Glutamatergic neuron (in vitro differentiated cells): ENCODE measurements around the gene CEL. TPM values are rescaled to one million over a fixed set of nuclear protein-coding genes. Genes with fewer than 3 reads are reported as not detected.

Experiments
- DNase-seq: peaks from one replicate; pipeline ENCODE4 v3.0.0; 2022
- H3K27ac Mint-ChIP-seq: one replicate; pipeline ENCODE4 v1.8.0; 2020; ENCODE audit warnings: mild to moderate bottlenecking, mixed read lengths, inconsistent platforms; ENCODE audit not compliant: unreplicated experiment
- H3K27me3 Mint-ChIP-seq: one replicate; pipeline ENCODE4 v1.8.0; 2020; ENCODE audit warnings: mild to moderate bottlenecking, moderate library complexity, mixed read lengths, inconsistent platforms; ENCODE audit not compliant: unreplicated experiment
- H3K36me3 Mint-ChIP-seq: one replicate; pipeline ENCODE4 v1.8.0; 2020; ENCODE audit warnings: mild to moderate bottlenecking, mixed read lengths, inconsistent platforms; ENCODE audit not compliant: unreplicated experiment
- H3K4me1 Mint-ChIP-seq: one replicate; pipeline ENCODE4 v1.8.0; 2020; ENCODE audit warnings: mild to moderate bottlenecking, low read depth, mixed read lengths, inconsistent platforms; ENCODE audit not compliant: unreplicated experiment
- H3K4me3 Mint-ChIP-seq: one replicate; pipeline ENCODE4 v1.8.0; 2020; ENCODE audit warnings: mild to moderate bottlenecking, mixed read lengths, inconsistent platforms; ENCODE audit not compliant: unreplicated experiment
- H3K9me3 Mint-ChIP-seq: one replicate; pipeline ENCODE4 v1.8.0; 2020; ENCODE audit warnings: mild to moderate bottlenecking, moderate library complexity, mixed read lengths, inconsistent platforms; ENCODE audit not compliant: unreplicated experiment
- CTCF ChIP-seq: fragments of 200-600 bp; sonication (generic); IDR thresholded peaks from one replicate; pipeline ENCODE4 v1.5.0; 2021; ENCODE audit not compliant: partially characterized antibody, unreplicated experiment
- total RNA-seq: library from RNA; stranded (reverse); fragmentation: NEBNext Ultra II Directional; extraction: Animal tissue kit (Norgen Biotek cat#: 25700); gene quantifications from one replicate; pipeline ENCODE4 v1.2.1, GENCODE V29; 2021; ENCODE audit not compliant: unreplicated experiment

CEL gene
- total RNA-seq, 1 donor from 2014 or later, result 3.8 TPM

GRCh38 chr9:133109931-133110650 lies 48.3 kb downstream of the CEL start:
- H3K4me3 Mint-ChIP-seq, result no peak overlapping the region
- DNase-seq, result no peak
- H3K4me1 Mint-ChIP-seq, result peaks cover 16% of the 10 kb centered on the region
- peak overlapping the region; percentile 59 for H3K27ac Mint-ChIP-seq
- H3K27me3 Mint-ChIP-seq, result peaks cover 28% of the 10 kb centered on the region
- peaks cover 21% of the 10 kb centered on the region for H3K9me3 Mint-ChIP-seq
- no peak for TF ChIP-seq CTCF
- no peaks in the 10 kb centered on the region for H3K36me3 Mint-ChIP-seq

DNA sequence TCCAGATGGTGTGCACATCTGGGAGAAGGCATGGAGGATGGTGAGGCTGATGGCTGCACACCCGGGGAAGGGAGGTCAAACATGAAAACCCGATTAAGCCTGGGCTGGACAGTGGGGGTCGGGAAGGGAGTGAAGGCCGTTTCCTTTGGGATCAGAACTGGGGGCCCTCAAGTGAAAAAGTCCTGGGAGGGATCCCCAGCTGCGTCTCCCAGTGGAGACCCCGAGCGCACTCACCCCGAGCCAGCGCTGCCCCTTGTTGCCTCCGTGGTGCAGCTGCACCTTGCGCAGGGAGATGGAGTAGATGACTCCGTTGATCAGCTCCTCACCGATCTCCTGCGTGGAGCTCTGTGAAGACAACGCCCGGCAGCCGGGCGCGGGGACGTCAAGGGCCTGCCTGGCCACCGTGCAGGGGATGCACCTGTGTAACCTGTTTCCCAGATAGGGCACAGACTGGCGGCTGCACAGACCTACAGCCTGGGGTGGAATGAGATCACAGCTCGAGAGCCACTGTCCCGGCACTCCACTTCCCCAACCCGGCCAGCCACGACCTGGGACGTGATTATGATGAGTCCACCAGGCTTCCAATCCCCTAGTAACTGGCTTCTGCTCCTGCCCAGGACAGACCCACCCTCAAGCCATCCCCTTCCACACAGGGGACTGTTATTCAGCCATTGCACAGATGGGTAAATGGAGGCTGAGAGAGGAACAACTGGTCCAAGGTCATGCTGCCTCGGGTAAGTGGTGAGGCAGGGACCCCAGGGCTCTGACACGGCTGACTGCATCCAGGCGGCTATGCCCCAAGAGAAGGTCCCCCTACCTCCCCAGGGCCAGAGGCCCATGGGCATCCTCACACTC lies 50.3 kb downstream of the CEL start:
- no peak for TF ChIP-seq CTCF

DNA sequence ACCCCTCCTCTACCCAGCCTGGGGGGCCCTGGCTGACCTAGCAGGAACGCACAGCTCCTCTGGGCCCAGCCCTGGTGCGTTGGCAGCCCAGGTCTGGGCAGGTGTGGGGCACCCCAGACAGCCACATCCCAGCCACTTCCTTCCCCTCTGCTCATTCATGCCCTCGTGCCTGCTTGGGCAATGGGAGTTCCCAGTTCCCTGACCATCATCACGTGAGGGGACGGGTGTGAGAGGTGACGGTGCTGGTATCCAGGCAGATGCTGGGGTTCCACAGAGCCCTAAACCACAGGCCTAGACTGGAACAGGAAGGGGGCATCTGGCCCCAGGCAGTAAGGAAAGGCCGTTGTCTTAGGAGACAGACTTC lies 50.9 kb downstream of the CEL start:
- H3K4me3 Mint-ChIP-seq, result no peak overlapping the region
- TF ChIP-seq CTCF, result no peak
- H3K36me3 Mint-ChIP-seq, result no peaks in the 10 kb centered on the region
- peaks cover 27% of the 10 kb centered on the region for H3K9me3 Mint-ChIP-seq
- peaks cover 25% of the 10 kb centered on the region for H3K4me1 Mint-ChIP-seq
- peaks cover 37% of the 10 kb centered on the region for H3K27me3 Mint-ChIP-seq
- no peak for DNase-seq
- peak overlapping the region; percentile 59 for H3K27ac Mint-ChIP-seq

More for the DNA sequence above, 50.3 kb downstream of the CEL start:
- peak overlapping the region; percentile 64 for H3K27ac Mint-ChIP-seq
- H3K4me3 Mint-ChIP-seq, result no peak overlapping the region
- H3K9me3 Mint-ChIP-seq, result peaks cover 22% of the 10 kb centered on the region
- no peak for DNase-seq
- peaks cover 32% of the 10 kb centered on the region for H3K27me3 Mint-ChIP-seq
- H3K4me1 Mint-ChIP-seq, result peaks cover 22% of the 10 kb centered on the region
- no peaks in the 10 kb centered on the region for H3K36me3 Mint-ChIP-seq

GRCh38 chr9:133113163-133113948 lies 51.6 kb downstream of the CEL start:
- no peak for TF ChIP-seq CTCF
- Mint-ChIP-seq H3K9me3 (peaks cover 30% of the 10 kb centered on the region), H3K36me3 (no peaks in the 10 kb centered on the region), H3K27ac (peak overlapping the region; percentile 99), H3K27me3 (peaks cover 40% of the 10 kb centered on the region), H3K4me3 (peak overlapping the region; percentile 78), H3K4me1 (peaks cover 32% of the 10 kb centered on the region)
- DNase-seq, result no peak
